Activated CD4-positive, alpha-beta T cell treated with anti-CD3 and anti-CD28 coated beads for 36 hours (primary cell): ENCODE measurements around the gene RYR2. TPM values are rescaled to one million over a fixed set of nuclear protein-coding genes. Genes with fewer than 3 reads are reported as not detected.

Source experiments
- ATAC-seq: fragments of 200-7000 bp; cut with Tn5 transposase; one replicate; pipeline ENCODE4 v1.10.0; 2021; ENCODE audit warnings: mild to moderate bottlenecking, moderate library complexity
- CTCF ChIA-PET: fragments of 350-600 bp; sonication (Branson Sonifier 250); formaldehyde crosslinking; loops from one replicate; lab custom pipeline; 2021; ENCODE audit warnings: antibody characterized with exemption; lab: Charles Lee
- POLR2A ChIA-PET: fragments of 350-600 bp; sonication (Branson Sonifier 250); formaldehyde crosslinking; loops from one replicate; lab custom pipeline; 2021; ENCODE audit warnings: antibody characterized with exemption, inconsistent platforms; lab: Charles Lee
- DNase-seq: peaks from one replicate; pipeline ENCODE4 v3.0.0-alpha.2; 2020
- H3K27ac Mint-ChIP-seq: one replicate; pipeline ENCODE4 v1.8.0; 2021; ENCODE audit warnings: mixed read lengths
- H3K27me3 Mint-ChIP-seq: one replicate; pipeline ENCODE4 v1.8.0; 2021; ENCODE audit warnings: mixed read lengths
- H3K36me3 Mint-ChIP-seq: one replicate; pipeline ENCODE4 v1.8.0; 2021; ENCODE audit warnings: low read depth, mixed read lengths
- H3K4me1 Mint-ChIP-seq: one replicate; pipeline ENCODE4 v1.8.0; 2021; ENCODE audit warnings: mixed read lengths
- H3K4me3 Mint-ChIP-seq: one replicate; pipeline ENCODE4 v1.8.0; 2021; ENCODE audit warnings: mild to moderate bottlenecking, moderate library complexity, mixed read lengths
- H3K9me3 Mint-ChIP-seq: one replicate; pipeline ENCODE4 v1.8.0; 2021; ENCODE audit warnings: low read depth, mixed read lengths
- intact Hi-C, 2 experiments: fragments of 100-400 bp; cut with DNase I in 1 of 2; cut with micrococcal nuclease in 1 of 2; formaldehyde crosslinking; loops; one replicate each; pipeline versions ENCODE4 v1.14.2 to v1.15.1; 2022 to 2024; cut with DNase I, micrococcal nuclease
- total RNA-seq, 2 experiments: library from RNA; stranded (reverse); gene quantifications; one replicate each; pipeline ENCODE4 v1.2.3, GENCODE V29; 2021

The RYR2 gene
- total RNA-seq, 2 experiments from 2014 or later, result 0.04 to 0.05 TPM

GRCh38 chr1:237033804-237034203 is 8.2 kb upstream of the RYR2 start:
- ATAC-seq (no peak), DNase-seq (no peak)
- Mint-ChIP-seq H3K9me3 (no peaks in the 10 kb centered on the region), H3K27me3 (peaks cover 11% of the 10 kb centered on the region), H3K4me3 (no peak overlapping the region), H3K36me3 (no peaks in the 10 kb centered on the region), H3K27ac (no peak overlapping the region), H3K4me1 (no peaks in the 10 kb centered on the region)
- ChIA-PET CTCF (no interaction called here), POLR2A (no interaction called here)
- intact Hi-C loops, result no loop called here

DNA sequence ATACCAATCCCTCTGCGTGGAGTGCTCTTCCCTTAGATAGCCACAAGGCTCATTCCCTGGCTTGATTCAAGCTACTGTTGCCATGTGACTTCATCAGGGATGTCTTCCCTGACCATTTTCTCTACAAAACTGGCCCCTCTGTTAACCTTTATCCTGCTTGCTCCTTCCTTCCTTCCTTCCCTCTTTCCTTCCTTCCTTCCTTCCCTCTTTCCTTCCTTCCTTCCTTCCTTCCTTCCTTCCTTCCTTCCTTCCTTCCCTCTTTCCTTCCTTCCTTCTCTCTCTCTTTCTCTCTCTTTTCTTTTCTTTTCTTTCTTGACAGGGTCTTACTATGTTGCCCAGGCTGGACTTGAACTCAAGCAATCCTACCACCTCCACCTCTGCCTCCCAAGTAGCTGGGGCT is 6.2 kb upstream of the RYR2 start:
- CTCF ChIA-PET, result no interaction called here
- POLR2A ChIA-PET, result no interaction called here
- H3K4me3 Mint-ChIP-seq, result no peak overlapping the region
- H3K27me3 Mint-ChIP-seq, result peaks cover 13% of the 10 kb centered on the region
- no peak overlapping the region for H3K27ac Mint-ChIP-seq
- no peaks in the 10 kb centered on the region for H3K36me3 Mint-ChIP-seq
- ATAC-seq, result no peak
- intact Hi-C loops, result no loop called here
- no peak for DNase-seq
- H3K9me3 Mint-ChIP-seq, result no peaks in the 10 kb centered on the region
- H3K4me1 Mint-ChIP-seq, result no peaks in the 10 kb centered on the region

DNA sequence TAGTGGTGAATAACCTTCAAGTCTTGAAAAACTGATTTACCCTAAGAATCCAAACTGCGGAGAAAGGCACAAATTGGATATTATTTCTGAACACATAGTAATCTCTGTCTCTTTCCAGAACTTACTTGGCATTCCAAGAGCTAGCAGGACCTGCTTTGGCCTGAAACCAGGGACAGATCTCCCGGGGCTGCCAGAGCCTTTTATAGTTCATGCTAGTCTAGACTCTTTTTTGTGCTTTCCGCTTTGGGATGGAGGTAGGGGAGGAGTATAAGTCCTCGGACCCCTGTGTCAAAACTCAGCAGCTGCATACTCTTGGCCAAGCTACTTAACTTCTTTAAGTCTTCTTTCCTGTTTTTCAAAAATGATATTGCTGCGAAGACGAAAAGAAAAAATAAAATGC is 3.8 kb upstream of the RYR2 start:
- H3K4me3 Mint-ChIP-seq, result no peak overlapping the region
- intact Hi-C loops, result no loop called here
- no peaks in the 10 kb centered on the region for H3K9me3 Mint-ChIP-seq
- peaks cover 11% of the 10 kb centered on the region for H3K4me1 Mint-ChIP-seq
- no peaks in the 10 kb centered on the region for H3K36me3 Mint-ChIP-seq
- peaks cover 24% of the 10 kb centered on the region for H3K27me3 Mint-ChIP-seq
- POLR2A ChIA-PET, result no interaction called here
- CTCF ChIA-PET, result no interaction called here
- H3K27ac Mint-ChIP-seq, result no peak overlapping the region
- ATAC-seq, result no peak
- no peak for DNase-seq

DNA sequence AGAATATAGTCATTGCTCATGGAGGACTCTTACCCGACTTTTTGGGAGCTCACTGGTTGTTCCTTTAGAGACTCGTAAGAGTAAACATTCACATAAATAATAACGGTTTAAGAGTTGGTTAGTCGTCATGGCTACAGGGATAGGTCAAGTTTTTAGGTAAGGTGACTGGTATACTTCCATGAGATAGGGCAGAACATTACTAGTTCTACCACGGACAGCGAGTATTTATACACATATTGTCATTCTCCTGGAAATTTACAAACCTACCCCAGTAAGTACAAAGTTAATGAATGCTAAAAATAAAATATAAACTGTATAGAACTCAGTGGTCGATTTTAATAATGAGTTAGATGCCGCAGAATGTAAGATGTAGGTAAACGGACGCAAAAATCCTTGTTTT is 1.2 kb upstream of the RYR2 start:
- Mint-ChIP-seq H3K27me3 (peaks cover 39% of the 10 kb centered on the region), H3K4me1 (peaks cover 16% of the 10 kb centered on the region), H3K4me3 (no peak overlapping the region), H3K9me3 (no peaks in the 10 kb centered on the region), H3K27ac (no peak overlapping the region), H3K36me3 (no peaks in the 10 kb centered on the region)
- intact Hi-C loops, result loop anchor here (5.0 to 10.0 kb wide), 3 partner anchors 279 to 521 kb away; no protein-coding TSS in a partner anchor
- ATAC-seq, result no peak
- ChIA-PET CTCF (no interaction called here), POLR2A (no interaction called here)
- no peak for DNase-seq

DNA sequence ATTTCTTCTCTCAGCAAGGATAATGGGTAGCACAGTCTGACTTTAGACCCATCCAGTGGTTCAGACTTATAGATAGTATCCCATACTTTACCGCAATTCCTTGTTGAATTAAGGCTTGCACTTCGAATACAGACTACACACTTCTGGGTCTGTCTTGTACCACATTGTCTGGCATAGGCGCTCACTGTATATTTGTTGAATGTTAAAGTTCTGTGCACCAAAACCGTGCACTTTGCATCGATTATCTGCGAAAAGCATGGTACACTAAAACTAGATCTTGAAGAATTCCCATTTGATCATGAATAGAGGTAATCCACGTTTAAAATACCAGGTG is 556 bp upstream of the RYR2 start:
- no peak overlapping the region for H3K4me3 Mint-ChIP-seq
- peaks cover 16% of the 10 kb centered on the region for H3K4me1 Mint-ChIP-seq
- CTCF ChIA-PET, result no interaction called here
- peaks cover 44% of the 10 kb centered on the region for H3K27me3 Mint-ChIP-seq
- H3K36me3 Mint-ChIP-seq, result no peaks in the 10 kb centered on the region
- intact Hi-C loops, result loop anchor here (5.0 to 10.0 kb wide), 3 partner anchors 279 to 521 kb away; no protein-coding TSS in a partner anchor
- no peaks in the 10 kb centered on the region for H3K9me3 Mint-ChIP-seq
- DNase-seq, result no peak
- ATAC-seq, result no peak
- POLR2A ChIA-PET, result no interaction called here
- H3K27ac Mint-ChIP-seq, result no peak overlapping the region

DNA sequence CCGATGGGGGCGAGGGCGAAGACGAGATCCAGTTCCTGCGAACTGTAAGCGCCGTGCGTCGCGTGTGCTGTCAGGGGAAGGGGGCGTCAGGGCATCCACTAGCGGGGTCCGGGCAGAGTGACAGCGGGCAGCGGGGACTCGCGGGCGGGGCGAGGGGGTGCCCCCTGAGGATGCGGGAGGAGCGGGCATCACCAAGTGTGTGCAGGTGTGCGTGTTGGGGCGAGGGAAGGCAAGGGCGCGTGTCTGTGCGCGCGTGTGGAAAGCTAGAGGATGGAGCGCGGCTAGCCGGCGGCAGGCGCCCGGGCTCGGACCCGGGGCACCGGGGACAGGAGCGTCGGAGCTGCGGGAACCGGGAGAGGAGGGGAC is 525 bp downstream of the RYR2 start:
- CTCF ChIA-PET, result no interaction called here
- H3K27ac Mint-ChIP-seq, result no peak overlapping the region

GRCh38 chr1:237042892-237043576 is 1.1 kb downstream of the RYR2 start:
- Mint-ChIP-seq H3K36me3 (no peaks in the 10 kb centered on the region), H3K27me3 (peaks cover 44% of the 10 kb centered on the region), H3K4me1 (peaks cover 16% of the 10 kb centered on the region), H3K4me3 (no peak overlapping the region), H3K27ac (no peak overlapping the region), H3K9me3 (no peaks in the 10 kb centered on the region)
- intact Hi-C loops, result loop anchor here (2.0 to 10.0 kb wide), 4 partner anchors 281 to 519 kb away; no protein-coding TSS in a partner anchor
- DNase-seq, result peak; percentile 17
- CTCF ChIA-PET, result no interaction called here
- POLR2A ChIA-PET, result no interaction called here
- ATAC-seq, result no peak

More for the DNA sequence above, 525 bp downstream of the RYR2 start:
- ATAC-seq, result no peak
- intact Hi-C loops, result loop anchor here (2.0 to 10.0 kb wide), 4 partner anchors 280 to 520 kb away; no protein-coding TSS in a partner anchor
- peaks cover 44% of the 10 kb centered on the region for H3K27me3 Mint-ChIP-seq
- H3K4me3 Mint-ChIP-seq, result no peak overlapping the region
- no peaks in the 10 kb centered on the region for H3K9me3 Mint-ChIP-seq
- H3K4me1 Mint-ChIP-seq, result peaks cover 16% of the 10 kb centered on the region
- DNase-seq, result no peak
- H3K36me3 Mint-ChIP-seq, result no peaks in the 10 kb centered on the region
- POLR2A ChIA-PET, result no interaction called here

GRCh38 chr1:237043846-237044636 is 2.1 kb downstream of the RYR2 start:
- Mint-ChIP-seq H3K4me1 (peaks cover 16% of the 10 kb centered on the region), H3K4me3 (no peak overlapping the region), H3K36me3 (no peaks in the 10 kb centered on the region), H3K27ac (no peak overlapping the region), H3K27me3 (peaks cover 44% of the 10 kb centered on the region), H3K9me3 (no peaks in the 10 kb centered on the region)
- ATAC-seq, result no peak
- POLR2A ChIA-PET, result no interaction called here
- CTCF ChIA-PET, result interaction anchor here (0.7 kb wide), 2 partner anchors 26 to 421 kb away, joined by 3 read pairs; no protein-coding TSS in a partner anchor
- no peak for DNase-seq
- intact Hi-C loops, result loop anchor here (2.0 to 10.0 kb wide), 4 partner anchors 282 to 518 kb away; no protein-coding TSS in a partner anchor

- ChIA-PET POLR2A (no interaction called here), CTCF (no interaction called here)
- Mint-ChIP-seq H3K36me3 (no peaks in the 10 kb centered on the region), H3K4me3 (no peak overlapping the region), H3K27me3 (peaks cover 46% of the 10 kb centered on the region), H3K4me1 (peaks cover 16% of the 10 kb centered on the region), H3K27ac (no peak overlapping the region), H3K9me3 (no peaks in the 10 kb centered on the region)
- DNase-seq, result no peak
- intact Hi-C loops, result loop anchor here in 1 of 2 experiments (10.0 kb wide), 1 partner anchor 339 kb away; no protein-coding TSS in a partner anchor
- no peak for ATAC-seq
These were observed 3.5 kb downstream of the RYR2 start for GRCh38 chr1:237045278-237046016.

GRCh38 chr1:237048803-237049202 is 6.8 kb downstream of the RYR2 start:
- Mint-ChIP-seq H3K27ac (no peak overlapping the region), H3K36me3 (no peaks in the 10 kb centered on the region), H3K9me3 (no peaks in the 10 kb centered on the region), H3K4me3 (no peak overlapping the region), H3K4me1 (no peaks in the 10 kb centered on the region), H3K27me3 (peaks cover 31% of the 10 kb centered on the region)
- DNase-seq, result no peak
- intact Hi-C loops, result loop anchor here in 1 of 2 experiments (10.0 kb wide), 1 partner anchor 336 kb away; no protein-coding TSS in a partner anchor
- ChIA-PET POLR2A (no interaction called here), CTCF (no interaction called here)
- ATAC-seq, result no peak

DNA sequence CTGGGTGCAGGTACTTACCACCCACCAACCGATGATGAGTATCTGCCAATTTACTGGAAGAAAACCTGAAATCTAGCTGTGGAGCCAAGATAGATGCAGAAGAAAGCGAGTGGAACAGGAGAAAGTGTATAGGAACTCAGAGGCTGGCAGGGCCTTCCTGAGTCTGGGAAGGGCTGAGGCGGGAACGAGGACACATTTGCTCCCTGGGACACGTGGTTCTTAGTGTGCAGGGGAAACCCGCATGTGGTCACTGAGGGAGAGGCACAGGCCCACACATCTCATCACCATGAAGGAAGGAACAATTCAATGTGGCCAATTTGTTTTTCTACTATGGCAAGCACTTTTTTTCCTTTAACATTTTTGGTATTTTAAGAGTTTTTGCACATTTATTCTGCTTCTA is 8.2 kb downstream of the RYR2 start:
- CTCF ChIA-PET, result no interaction called here
- no peaks in the 10 kb centered on the region for H3K9me3 Mint-ChIP-seq
- no peaks in the 10 kb centered on the region for H3K36me3 Mint-ChIP-seq
- POLR2A ChIA-PET, result no interaction called here
- DNase-seq, result no peak
- H3K27me3 Mint-ChIP-seq, result peaks cover 31% of the 10 kb centered on the region
- no peak for ATAC-seq
- no peak overlapping the region for H3K27ac Mint-ChIP-seq
- H3K4me1 Mint-ChIP-seq, result no peaks in the 10 kb centered on the region
- H3K4me3 Mint-ChIP-seq, result no peak overlapping the region
- intact Hi-C loops, result no loop called here
